Thyroid gland (tissue), 4 donors: ENCODE measurements around the gene CCDC107.

Experiments used
- CTCF ChIP-seq, 6 experiments: fragments of 200-600 bp in 3 of 6; fragments of 450-650 bp in 3 of 6; sonication (generic) in 3 of 6; IDR thresholded peaks; one replicate each; pipeline ENCODE4 v1.5.1; 2016 to 2019; ENCODE audit warnings: antibody characterized with exemption in 6 of 6, mild to moderate bottlenecking in 2 of 6, inconsistent platforms in 1 of 6, moderate library complexity in 1 of 6
- POLR2A ChIP-seq, 2 donors: fragments of 450-650 bp; IDR thresholded peaks; one replicate each; pipeline ENCODE4 v1.6.1; 2017; ENCODE audit warnings: antibody characterized with exemption in 2 of 2, mild to moderate bottlenecking in 2 of 2, moderate library complexity in 1 of 2

- TF ChIP-seq CTCF (IDR thresholded peaks at IDR 0.05) = no peak
- TF ChIP-seq POLR2A (IDR thresholded peaks at IDR 0.05) = no peak
Observed at GRCh38 chr9:35675204-35675603, 17.1 kb downstream of the CCDC107 start.
